Measurements from ENCODE around the gene OSBPL7.

The OSBPL7 gene

DNA sequence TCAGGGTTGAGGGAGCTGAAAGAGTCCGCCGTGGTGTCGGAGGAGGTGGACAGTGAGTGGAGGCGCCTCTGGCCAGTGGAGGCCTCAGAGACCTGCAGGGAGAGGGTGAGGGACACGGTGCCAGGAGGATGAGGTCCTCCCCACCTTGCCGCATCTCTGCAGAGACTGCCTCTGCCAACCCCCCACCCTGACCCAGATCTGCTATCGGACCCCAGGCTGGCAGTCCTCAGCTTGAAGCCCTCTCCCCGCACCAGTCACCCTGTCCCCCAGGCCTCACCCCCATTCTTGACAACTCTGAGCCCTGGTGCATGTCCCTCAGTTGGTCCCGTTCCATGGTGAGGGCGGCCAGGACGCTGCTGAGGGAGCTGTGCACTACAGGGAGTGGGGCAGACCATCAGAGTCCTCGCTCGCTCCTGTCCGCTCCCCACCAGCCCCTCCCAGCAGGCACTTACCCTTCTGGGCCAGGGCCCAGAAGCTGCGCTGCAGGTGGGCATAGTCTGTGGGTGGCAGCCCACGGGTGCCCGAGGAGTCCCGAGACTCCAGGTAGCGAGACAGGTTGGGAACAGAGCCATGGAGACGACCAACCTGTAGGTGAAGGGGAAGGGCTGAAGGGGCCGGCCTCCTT is 5.4 kb downstream of the OSBPL7 start:
- H3K27ac ChIP-seq (ENCODE audit: low read length), result no peak overlapping the region
- no peaks in the 10 kb centered on the region for H3K9me3 ChIP-seq (replicated peaks; ENCODE audit: insufficient read depth, low read length)
- no peaks in the 10 kb centered on the region for H3K36me3 ChIP-seq (replicated peaks; ENCODE audit: insufficient read depth, low read length)
- H3K27me3 ChIP-seq (replicated peaks; ENCODE audit: insufficient read depth, low read length), result no peaks in the 10 kb centered on the region
- H3K79me2 ChIP-seq (ENCODE audit: low read length), result peaks cover 10% of the 10 kb centered on the region
- no peak for TF ChIP-seq EZH2phosphoT487 (IDR thresholded peaks at IDR 0.05; ENCODE audit: low read length)
- TF ChIP-seq CTCF (IDR thresholded peaks at IDR 0.05; ENCODE audit: low read length), result no peak
- no peak for TF ChIP-seq EZH2 (optimal IDR thresholded peaks at IDR 0.05; ENCODE audit: low read depth, low read length)
- H3K9ac ChIP-seq (ENCODE audit: low read length), result no peak overlapping the region
- no peaks in the 10 kb centered on the region for H3F3A ChIP-seq (ENCODE audit: insufficient read depth, low read length)
- H2AFZ ChIP-seq (ENCODE audit: low read length), result no peak overlapping the region
- no peak overlapping the region for H3K4me3 ChIP-seq (ENCODE audit: low read length)
- H3K9me2 ChIP-seq (replicated peaks; ENCODE audit: insufficient read depth, low read length), result no peaks in the 10 kb centered on the region
- peaks cover 6% of the 10 kb centered on the region; the same call in 1 of the 2 replicates for H3K4me1 ChIP-seq (ENCODE audit: low read length)
- no peak overlapping the region for H3K4me2 ChIP-seq (ENCODE audit: low read depth, low read length)
- no peak for DNase-seq
- H4K20me1 ChIP-seq (ENCODE audit: insufficient read depth, low read length), result no peaks in the 10 kb centered on the region

DNA sequence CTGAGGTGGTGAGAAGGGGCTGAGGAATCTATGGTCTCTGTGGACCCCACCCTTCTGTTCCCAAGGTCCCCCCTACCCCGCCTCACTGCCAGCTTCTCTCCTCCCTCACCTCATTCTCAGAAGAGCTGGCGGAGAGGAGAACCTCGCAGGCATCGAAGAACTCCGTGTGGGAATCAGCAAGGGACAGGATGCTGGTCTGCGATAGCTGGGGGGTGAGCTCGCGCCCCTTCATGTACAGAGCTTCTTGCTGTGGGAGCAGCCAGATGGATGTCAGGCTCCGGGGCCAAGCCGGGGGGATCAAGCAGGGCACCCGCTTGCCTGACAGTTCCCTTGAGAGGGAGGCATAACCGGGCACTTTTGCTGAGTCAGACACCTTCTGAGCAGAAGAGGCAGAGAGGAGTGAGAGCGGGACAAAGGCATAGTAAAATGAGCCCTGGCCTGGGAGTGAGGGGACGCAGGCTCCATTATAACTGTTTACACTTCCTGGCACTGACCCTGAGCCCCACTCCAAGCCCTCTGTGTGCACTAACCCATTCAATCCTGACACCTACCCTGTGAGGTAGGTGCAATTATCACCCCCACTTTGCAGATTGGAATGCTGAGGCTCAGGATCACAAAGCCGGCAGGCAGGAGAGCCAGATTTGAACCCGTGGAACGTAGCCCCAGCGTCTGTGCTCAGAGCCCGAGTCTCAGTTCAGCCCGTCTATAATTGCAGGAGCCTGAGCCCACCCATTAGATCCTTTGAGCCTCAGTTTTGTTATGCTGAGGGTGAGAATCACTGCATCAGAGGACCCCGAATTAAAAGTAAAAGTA is 6.3 kb downstream of the OSBPL7 start:
- Histone ChIP-seq H3K4me2 (ENCODE audit: low read depth, low read length) (no peak overlapping the region), H3K27me3 (replicated peaks; ENCODE audit: insufficient read depth, low read length) (no peaks in the 10 kb centered on the region), H3K9me2 (replicated peaks; ENCODE audit: insufficient read depth, low read length) (no peaks in the 10 kb centered on the region), H3K9me3 (replicated peaks; ENCODE audit: insufficient read depth, low read length) (no peaks in the 10 kb centered on the region), H4K20me1 (ENCODE audit: insufficient read depth, low read length) (no peaks in the 10 kb centered on the region), H3K4me1 (ENCODE audit: low read length) (0 out of 2 replicates have a peak, but pooled peaks cover 1% of the 10 kb centered on the region), H3K9ac (ENCODE audit: low read length) (no peak overlapping the region), H3K4me3 (ENCODE audit: low read length) (no peak overlapping the region), H3F3A (ENCODE audit: insufficient read depth, low read length) (no peaks in the 10 kb centered on the region), H3K79me2 (ENCODE audit: low read length) (peaks cover 1% of the 10 kb centered on the region; the same call in 1 of the 2 replicates), H3K36me3 (replicated peaks; ENCODE audit: insufficient read depth, low read length) (no peaks in the 10 kb centered on the region), H3K27ac (ENCODE audit: low read length) (no peak overlapping the region), H2AFZ (ENCODE audit: low read length) (no peak overlapping the region)
- DNase-seq, result no peak
- TF ChIP-seq EZH2phosphoT487 (IDR thresholded peaks at IDR 0.05; ENCODE audit: low read length) (no peak), EZH2 (optimal IDR thresholded peaks at IDR 0.05; ENCODE audit: low read depth, low read length) (no peak), CTCF (IDR thresholded peaks at IDR 0.05; ENCODE audit: low read length) (no peak)

- TF ChIP-seq EZH2 (optimal IDR thresholded peaks at IDR 0.05; ENCODE audit: low read depth, low read length) (no peak), EZH2phosphoT487 (IDR thresholded peaks at IDR 0.05; ENCODE audit: low read length) (no peak)
- DNase-seq, result no peak
- Histone ChIP-seq H3K4me2 (ENCODE audit: low read depth, low read length) (no peak overlapping the region), H3K4me1 (ENCODE audit: low read length) (no peaks in the 10 kb centered on the region), H3K9me3 (replicated peaks; ENCODE audit: insufficient read depth, low read length) (no peaks in the 10 kb centered on the region), H3K79me2 (ENCODE audit: low read length) (no peaks in the 10 kb centered on the region), H3K27ac (ENCODE audit: low read length) (no peak overlapping the region), H3F3A (ENCODE audit: insufficient read depth, low read length) (no peaks in the 10 kb centered on the region), H2AFZ (ENCODE audit: low read length) (no peak overlapping the region), H3K9me2 (replicated peaks; ENCODE audit: insufficient read depth, low read length) (no peaks in the 10 kb centered on the region), H3K9ac (ENCODE audit: low read length) (no peak overlapping the region), H3K4me3 (ENCODE audit: low read length) (no peak overlapping the region), H3K27me3 (replicated peaks; ENCODE audit: insufficient read depth, low read length) (no peaks in the 10 kb centered on the region), H4K20me1 (ENCODE audit: insufficient read depth, low read length) (no peaks in the 10 kb centered on the region), H3K36me3 (replicated peaks; ENCODE audit: insufficient read depth, low read length) (no peaks in the 10 kb centered on the region)
Measured at GRCh38 chr17:47813512-47814031, 8.0 kb downstream of the OSBPL7 start.

All from MM.1S (cell line).